GM18520 (cell line): ENCODE data around the gene CYB561D2.

Source experiments
- ATAC-seq: cut with Tn5 transposase; IDR thresholded peaks from one replicate; pipeline ENCODE4 v1.9.1; 2021; ENCODE audit not compliant: unreplicated experiment

The CYB561D2 gene

GRCh38 chr3:50359760-50360110, 9.1 kb downstream of the CYB561D2 start:
- ATAC-seq = no peak

- no peak for ATAC-seq
Measured at GRCh38 chr3:50364573-50365079, 14.0 kb downstream of the CYB561D2 start.

DNA sequence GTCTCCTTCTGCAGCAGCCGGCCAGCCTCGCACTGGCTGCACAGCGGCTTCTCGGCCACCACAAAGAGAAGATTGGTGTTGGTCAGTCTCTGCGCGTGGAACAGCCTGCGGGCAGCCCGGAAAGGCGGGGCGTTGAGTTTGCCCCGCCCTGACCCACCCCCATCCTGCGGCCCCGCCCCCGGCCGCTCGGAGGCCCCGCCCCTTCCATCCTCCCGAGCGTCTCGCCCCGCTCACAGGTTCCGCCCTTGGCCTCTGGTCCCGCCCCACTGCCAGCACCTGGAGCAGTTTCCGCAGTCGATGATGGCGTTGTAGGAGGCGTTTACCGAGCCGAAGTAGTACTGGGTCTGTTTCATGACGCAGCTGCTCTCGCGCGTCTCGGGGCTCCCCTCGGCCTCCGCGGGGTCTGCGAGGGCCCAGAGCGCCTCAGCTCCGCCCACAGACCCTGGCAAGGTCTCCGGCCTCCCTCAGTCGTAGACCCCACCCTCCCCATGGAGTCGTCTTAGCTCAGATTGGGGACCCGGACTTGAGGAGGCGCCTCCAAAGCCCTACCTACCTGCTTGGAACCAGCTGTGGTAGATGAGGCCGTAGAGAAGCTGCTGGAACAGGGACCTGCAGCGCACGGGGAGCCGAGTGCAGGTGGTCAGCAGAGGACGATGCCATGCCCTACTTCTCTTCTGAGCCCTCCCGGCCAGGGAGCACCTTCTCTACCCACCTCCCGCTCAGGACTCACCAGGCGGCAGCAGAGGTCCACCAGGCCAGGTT, 14.6 kb downstream of the CYB561D2 start:
- peak; percentile 76 for ATAC-seq

DNA sequence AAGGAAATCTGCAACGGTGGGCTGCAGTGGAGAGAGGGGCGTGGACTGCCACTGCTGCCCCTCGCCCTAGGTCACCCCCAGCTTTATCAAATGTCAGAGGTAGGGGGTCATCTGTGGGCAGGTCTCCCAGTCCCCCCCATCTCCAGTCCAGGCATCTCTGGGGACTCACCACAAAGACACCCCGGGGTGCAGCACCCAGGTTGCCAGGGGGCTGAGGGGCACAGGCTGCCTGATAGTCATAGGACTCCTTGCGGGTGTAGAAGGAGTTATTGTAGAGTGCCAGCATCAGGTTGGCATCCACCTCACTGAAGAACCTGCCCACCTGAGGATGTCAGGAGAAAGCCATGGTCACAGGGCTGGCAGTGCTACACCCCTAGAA, 15.2 kb downstream of the CYB561D2 start:
- ATAC-seq = no peak

GRCh38 chr3:50369012-50369670, 18.5 kb downstream of the CYB561D2 start:
- ATAC-seq = no peak

DNA sequence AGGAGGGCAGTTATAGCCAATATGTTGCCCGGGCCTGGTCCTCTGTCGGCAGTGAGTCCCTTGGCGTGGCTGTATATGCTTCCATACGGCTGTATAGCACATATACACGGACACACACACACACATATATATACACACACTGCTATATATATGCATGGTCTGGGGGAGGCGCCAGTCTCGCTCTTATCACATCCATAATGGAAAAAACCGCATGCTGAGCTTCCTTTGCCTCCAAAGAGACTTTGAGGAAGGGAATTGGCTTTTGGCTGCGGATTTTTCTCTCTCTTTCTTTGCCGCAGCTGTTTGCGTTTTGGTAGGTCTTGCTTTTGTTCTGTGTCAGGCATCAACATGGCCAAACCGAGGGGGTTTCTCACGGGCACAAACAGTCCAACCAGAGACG, 19.9 kb downstream of the CYB561D2 start:
- no peak for ATAC-seq

GRCh38 chr3:50371133-50371685, 20.5 kb downstream of the CYB561D2 start:
- ATAC-seq = no peak

DNA sequence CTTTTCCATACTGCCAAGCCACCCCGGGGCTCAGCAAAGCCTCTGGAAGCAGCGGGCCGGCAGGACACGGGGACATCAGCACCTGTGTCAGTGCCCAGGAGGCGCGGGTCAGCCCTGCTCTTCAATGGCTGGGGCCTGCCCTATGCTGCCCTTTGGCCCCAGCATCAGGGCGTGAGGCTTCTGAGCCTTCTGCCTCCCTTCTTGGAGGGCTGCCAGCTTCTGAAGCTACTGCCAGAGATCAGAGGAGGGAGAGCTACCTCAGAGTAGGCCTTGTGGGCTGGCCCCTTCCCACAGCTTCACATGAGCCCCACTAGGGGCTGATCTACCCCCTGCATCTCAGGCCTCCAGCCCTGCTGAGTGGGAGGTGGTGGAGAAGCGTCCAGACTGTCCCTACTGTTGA, 21.7 kb downstream of the CYB561D2 start:
- ATAC-seq = no peak

DNA sequence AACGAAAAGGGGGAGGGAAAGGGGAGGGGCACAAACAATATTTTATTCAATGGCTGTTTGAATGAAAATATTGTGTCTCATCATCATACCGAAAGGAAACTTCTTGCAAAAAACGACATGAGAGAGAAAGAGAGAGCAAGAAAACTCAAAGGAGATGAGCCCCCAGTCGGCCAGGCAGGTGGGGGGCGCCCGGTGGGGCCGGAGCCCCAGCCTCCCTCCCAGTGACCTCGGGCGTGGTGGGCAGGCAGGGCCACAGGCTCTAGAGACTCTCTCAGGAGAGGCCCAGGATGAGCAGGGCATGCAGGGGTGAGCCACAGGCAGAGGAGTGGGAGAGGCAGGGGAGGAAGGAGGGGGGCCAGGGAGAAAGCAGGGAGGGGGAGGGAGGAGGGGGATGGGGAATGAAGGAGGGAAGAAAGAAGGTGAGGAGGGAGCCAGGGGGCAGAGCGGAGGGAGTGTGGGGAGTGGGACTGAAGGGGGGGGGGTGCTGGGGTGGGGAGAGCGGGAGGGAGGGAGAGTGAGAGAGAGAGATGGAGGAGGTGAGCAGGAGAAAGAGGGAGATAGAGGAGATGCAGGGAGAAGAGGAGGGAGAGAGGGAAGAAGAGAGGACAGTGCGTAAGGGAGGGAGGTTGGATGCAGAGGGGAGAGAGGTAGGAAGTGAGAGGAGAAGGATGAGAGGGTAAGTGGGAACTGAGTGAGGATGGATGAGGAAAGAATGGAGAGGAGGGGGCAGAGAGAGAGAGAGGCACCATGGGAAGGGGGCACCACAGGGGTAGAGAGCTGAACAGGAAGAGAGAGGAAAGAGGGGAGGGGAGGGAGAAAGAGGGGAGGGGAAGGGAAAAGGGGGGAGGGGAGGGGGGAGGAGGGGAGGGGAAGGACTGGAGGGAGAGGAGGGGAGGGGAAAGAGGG, 22.7 kb downstream of the CYB561D2 start:
- ATAC-seq = no peak

GRCh38 chr3:50374363-50375257, 23.9 kb downstream of the CYB561D2 start:
- ATAC-seq = no peak

- no peak for ATAC-seq
Measured at GRCh38 chr3:50375258-50375931, 24.7 kb downstream of the CYB561D2 start.

DNA sequence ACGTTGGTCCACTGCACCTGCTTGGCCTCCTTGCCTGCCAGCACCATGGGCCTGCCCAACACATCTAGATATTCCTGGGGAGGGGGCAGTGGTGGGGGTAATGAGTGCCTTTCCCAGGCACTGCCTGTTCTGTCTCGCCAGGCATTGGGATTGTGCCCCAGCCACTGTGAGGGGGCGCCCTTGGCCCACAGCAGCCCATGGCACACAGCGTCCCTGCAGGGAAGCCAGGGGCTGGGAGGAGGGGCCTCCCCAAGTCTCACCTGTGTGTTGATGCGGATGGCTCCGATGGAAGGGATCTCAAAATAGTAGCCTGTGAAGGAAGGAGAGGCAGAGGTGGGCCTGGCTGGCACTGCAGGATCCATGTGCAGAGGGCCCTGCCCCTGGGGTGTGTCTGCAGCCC, 27.4 kb downstream of the CYB561D2 start:
- ATAC-seq = no peak

- ATAC-seq = no peak
Measured at GRCh38 chr3:50378757-50379156, 28.1 kb downstream of the CYB561D2 start.

DNA sequence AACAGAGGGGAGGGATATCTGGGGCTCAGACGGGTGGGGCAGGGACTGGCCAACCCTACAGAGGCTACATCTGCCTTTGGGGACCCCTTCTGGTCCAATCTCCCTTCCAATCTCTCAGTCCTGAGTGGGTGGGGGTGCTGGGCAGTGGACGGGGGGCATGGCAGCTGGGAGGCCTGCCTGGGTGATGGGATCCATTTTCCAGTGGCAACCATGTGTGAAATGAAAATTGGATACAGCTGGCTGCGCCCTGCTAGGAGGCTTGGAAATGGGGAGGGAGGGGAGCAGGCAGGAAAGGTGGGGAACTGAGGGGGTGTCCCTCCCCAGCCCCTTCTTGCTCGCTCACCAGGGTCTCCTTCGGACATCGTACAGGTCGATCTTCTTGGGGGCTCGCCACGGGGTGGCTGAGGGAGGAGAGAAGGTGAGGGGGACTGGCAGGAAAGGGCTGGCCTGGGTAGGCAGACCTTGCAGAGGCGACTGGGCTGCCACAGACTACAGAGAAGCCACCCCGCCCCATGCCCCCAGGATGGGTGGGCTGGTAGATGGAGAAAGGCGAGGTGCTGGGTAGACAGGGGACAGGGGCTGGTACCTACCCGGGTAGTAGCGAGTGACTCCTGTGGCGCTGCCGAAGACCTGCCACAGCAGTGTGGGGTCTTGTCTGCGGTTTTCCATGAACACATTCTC, 29.9 kb downstream of the CYB561D2 start:
- no peak for ATAC-seq

GRCh38 chr3:50381383-50381782, 30.7 kb downstream of the CYB561D2 start:
- no peak for ATAC-seq

- no peak for ATAC-seq
Measured at GRCh38 chr3:50382722-50383121, 32.1 kb downstream of the CYB561D2 start.

- no peak for ATAC-seq
Measured at GRCh38 chr3:50383750-50384149, 33.1 kb downstream of the CYB561D2 start.

GRCh38 chr3:50385754-50386153, 35.1 kb downstream of the CYB561D2 start:
- ATAC-seq = no peak
